Measurements from ENCODE around the gene SLC41A3.
A peak's percentile ranks its signal among the peaks of the same experiment; 100 is the strongest.
"Not testable (repeated sequence)": the region's sequence is repeated elsewhere in the genome, so short reads cannot be mapped to it uniquely, and the experiment has no call there.

SLC41A3 gene

DNA sequence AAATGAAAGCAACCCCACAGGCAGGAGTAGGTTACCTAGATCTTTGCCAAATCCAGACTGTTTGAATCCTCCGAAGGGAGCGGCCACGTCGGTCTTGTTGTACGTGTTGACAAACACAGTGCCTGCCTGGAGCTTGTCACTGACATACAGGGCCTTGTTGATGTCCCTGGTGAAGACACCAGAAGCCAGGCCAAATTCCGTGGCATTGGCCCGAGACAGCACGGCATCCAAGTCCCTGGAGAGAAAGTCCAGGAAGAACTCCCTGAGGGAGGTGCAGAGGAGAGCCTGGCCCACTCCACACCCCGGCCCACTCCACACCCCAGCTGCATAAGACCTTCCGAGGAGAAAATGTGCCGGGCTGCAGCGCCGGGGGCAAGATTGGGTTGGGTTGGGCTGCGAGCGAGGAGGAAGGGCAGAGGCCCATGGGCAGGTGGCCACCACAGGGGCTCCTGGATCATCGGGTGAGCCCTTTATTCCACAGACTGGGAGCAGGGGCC lies 21.8 kb upstream of the SLC41A3 start:
- no peak for DNase-seq

DNA sequence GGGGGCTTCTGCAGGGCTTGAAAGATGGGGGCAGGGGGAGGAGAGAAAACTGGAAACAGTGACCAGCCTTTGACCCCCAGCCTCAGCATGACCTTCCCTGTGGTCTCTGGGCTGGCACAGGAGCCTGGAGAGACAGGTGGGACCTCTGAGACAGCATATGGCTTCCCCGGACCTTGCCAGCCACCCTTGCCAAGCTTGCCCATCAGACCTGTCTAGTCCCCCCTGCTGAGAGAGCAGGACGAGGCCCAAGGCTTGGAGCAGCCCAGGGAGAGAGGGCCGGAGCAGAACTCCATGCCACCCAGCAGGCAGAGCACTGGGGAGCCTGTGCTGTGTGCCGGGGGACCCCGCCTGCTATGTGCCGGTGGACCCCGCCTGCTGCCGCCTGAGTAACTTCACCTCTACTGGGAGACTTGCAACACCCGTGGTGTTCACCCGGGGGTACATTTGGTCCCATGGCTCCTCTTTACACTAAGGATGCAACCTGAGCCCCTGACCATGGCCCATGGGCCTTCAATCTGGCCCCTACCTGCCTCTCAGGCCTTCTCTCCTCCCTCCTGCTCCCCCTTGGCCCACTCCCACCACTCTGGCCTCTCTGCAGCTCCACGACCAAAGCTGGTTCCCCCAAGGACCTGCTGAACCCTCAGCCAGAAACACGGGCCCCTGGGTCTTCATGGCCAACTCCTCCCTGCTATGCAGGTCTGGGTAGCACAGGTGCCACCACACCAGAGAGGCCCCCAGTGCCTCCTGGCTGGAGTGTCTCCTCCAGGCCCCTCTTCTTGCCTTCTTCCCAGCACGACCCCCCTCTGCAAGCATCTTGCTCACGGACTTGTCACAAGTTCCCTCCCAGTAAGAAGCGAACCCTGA lies 21.1 kb upstream of the SLC41A3 start:
- no peak for DNase-seq

DNA sequence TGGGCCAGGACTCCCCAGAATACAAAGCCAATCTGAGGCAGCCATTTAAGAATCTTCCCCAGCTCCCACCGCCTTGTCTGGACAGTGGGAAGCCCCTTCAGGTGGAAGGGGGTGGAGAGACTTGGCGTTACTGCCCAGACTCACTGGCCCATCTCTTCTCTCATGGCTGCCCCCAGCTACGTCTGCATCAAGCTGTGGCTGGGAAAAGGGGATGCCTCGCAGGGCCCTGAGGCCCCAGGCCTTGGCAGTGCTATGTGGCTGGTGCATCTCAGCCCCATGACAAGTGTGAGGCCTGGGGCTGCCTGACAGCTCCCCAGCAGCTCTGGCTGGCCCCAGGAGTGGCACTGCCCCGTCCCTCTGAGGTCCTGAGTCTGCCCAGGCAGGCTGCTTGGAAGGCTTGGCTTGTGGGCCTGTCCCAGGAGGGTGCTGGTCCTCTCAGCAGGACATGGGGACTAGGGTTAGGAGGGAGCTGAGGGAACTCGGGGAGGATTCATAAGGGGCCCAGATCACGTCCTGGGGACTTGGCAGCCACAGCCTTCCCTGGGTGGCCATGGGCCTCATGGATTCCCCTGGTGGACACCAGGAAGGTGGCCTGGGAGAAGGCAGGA lies 20.2 kb upstream of the SLC41A3 start:
- DNase-seq, result no peak

DNA sequence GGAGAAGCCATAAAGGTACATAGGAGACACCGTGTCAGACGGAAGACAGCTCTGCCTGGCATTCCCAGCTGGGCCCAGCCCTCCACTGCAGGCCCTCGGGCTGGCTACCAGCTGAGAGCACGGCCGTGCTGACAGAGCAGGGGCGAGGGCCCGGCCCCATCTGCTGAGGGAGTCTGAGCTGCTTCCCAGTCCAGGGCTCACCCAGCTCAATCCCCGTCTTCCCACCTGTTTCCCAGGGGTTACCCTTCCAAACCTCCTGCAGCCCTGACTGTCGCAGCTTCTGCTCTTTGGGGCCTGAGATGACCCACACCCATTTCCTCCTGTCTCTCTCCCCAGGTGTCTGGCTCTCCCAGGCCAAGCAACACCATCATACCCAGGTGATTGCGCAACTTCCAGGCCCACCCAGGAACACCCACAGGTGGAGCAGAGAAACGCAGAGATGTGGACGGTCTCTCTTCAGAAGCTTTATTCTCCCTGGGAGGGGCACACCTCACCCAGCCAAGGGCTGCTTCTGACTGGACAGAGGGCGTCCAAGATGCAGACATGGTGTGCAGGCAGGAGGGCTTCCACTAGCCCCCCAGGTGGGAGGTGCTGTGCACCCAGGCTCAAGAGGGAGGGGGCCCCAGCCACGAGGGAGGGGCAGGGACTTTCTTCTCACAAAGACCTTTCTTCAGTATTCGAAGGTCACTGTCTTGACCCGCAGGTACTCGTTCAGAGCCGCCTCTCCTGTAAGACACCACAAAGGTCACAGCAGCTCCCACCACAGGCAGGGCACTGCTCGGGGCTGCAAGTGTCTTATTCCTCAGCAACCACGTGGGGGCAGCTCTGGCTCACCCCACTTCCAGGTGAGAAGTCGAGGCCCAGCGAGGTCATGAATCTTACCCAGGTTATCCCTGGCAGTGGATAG lies 19.4 kb upstream of the SLC41A3 start:
- no peak for DNase-seq

DNA sequence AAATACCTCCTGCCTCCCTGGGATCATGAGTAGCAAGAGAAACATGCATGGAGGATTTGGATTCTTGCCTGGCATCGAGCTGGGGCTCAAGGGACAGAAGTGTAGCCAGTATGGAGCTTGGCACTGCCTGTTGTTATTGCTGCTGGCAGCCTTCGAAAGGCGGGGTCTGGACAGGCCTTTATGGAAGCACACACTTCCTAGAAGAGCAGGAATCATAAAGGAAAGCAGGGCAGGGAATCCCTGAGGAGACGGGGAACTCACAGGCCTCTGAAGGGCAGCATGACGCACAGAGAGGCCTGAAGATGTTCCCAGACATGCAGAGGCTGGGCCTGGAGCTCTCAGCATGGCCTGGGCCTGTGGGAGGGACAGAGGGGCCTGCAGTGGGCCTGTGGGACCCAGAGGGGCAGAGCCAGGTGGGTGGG lies 18.6 kb upstream of the SLC41A3 start:
- DNase-seq, result no peak

DNA sequence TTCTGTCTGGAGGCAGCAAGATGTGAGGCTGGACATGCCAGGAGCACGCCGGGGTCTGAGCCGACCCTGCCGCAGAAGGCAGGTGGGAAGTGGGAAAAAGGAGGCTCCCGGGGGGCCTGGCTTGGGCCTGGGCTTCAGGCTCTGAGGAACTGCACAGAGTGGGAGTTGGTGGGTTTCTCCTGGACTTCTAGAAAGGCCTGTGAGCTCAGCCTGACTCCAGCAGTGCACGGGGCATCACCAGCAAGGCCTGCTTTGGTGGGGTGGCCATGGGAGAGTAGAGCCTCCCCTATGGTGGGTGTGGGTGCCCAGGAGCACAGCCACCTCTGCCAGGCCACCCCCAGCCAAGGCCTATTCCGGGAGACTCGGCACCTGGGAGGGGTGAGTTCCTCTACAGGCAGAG lies 18.1 kb upstream of the SLC41A3 start:
- DNase-seq, result no peak

DNA sequence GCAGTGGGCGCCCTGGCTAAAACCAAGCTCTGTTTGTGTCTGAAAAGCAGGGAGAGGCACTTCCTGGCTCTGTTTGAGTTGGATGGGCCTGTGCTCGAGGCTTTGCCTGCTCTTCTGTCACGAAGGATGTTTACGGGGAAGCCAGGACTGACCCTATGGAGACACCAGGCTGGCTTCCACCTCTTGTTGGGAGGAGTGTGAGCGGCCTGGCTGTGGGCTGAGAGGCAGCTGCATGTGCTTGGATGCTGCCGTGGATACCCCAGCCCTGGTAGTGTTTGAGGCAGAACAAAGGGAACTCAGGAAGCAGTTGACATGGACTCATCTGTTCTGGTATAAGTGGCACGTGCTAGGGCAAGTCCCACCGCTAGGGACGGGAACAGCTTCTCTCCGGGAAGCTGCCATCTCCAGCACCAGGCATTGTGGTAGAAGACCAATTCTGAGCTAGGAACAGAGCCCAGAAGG lies 17.6 kb upstream of the SLC41A3 start:
- no peak for DNase-seq

DNA sequence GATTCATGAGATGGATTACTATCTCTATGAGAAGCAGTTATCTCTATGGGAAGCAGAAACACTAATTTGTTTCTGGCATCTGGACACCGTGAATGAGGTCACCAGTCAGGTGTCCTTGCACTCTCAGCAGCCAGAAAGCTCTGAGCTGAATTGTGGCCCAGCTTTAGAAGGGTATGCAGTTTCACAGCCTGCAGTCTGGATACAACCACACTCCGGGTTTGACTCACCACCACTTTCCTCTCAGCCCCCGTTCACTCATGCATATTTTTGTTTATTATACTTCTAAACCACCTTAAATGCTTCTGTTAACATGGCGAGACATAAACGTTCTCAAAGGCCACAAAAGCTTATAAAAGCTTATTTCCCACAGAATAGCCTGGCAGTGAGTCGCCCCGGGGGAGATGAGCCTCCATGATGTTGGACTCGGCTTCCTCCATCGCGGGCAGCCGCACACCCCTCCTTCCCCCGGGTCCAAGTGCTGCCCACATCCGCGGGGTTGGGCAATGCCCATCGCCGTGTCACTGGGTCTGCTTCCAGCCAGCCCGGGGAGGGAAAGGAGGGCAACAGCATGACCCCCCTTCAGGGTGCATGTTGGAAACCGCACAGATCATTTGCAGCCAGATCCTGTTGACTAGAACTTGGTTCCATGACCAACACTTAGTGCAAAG lies 16.8 kb upstream of the SLC41A3 start:
- DNase-seq, result no peak

DNA sequence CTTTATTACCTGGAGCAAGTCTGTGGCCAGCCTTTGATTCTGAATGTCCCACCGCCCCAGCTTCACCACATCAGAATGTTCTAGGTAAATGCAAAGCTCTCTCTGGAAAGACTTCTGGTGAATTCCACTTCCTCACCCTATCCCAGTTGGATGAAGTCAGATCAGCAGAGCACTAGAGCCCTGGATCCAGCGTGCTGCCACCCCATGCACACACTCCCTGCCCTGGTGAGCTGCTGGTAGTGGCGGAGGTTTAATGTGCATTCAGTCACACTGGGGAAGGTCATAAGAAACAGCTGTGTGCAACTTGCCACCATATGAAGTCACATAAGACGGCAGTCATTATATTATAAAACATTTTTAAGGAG lies 16.3 kb upstream of the SLC41A3 start:
- DNase-seq, result no peak

DNA sequence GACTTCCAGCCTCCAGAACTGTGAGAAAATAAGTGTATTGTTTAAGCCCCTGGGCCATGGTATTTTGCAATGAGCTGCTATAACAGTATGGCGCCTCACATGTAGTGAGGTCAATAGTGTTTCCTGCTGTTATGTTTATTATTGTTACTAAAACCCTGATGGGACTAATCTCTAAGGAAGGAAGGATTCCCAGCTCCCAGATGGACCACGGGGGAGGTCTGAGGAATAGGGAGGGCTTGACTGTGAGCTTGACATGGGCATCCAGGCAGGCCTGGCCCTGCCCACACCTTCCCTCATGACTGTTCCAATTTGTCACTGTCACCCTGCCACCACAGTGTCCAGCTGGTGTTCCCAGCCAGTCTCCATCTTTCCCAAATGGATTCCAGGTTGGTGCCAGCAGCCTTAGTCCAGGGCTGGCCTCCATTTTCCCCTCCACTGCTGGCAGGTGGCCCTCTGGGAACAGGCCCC lies 14.5 kb upstream of the SLC41A3 start:
- no peak for DNase-seq

DNA sequence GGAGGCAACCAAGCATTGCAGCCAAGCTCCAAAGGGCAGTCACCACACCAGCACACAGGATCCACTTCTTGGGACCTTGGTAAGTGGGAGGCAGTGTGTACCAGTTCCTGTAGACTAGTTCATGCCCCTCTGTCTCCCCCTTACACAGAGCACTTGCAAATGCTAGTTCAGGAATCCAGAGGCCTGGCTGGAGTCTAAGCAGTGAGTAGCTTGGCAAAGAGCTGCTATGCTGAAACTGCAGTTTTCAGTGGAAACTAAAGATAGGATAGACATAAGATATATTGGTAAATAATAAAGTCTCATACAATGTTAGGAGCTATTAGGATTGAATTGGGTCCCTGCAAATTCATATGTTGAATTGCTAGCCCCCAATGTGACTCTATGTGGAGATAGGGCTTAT lies 13.9 kb upstream of the SLC41A3 start:
- no peak for DNase-seq

DNA sequence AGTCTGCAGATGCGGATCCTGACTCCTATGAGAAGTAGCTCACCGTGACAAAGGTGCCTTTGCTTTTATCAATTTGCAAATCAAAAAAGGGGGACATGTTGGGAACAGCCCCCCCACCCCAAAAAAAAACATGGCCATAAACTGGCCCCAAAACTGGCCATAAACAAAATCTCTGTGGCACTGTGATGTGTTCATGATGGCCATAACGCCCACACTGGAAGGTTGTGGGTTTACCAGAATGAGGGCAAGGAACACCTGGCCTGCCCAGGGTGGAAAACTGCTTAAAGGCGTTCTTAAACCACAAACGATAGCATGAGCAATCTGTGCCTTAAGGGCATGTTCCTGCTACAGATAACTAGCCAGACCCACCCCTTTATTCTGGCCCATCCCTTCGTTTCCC lies 12.3 kb upstream of the SLC41A3 start:
- not testable (repeated sequence) for DNase-seq

DNA sequence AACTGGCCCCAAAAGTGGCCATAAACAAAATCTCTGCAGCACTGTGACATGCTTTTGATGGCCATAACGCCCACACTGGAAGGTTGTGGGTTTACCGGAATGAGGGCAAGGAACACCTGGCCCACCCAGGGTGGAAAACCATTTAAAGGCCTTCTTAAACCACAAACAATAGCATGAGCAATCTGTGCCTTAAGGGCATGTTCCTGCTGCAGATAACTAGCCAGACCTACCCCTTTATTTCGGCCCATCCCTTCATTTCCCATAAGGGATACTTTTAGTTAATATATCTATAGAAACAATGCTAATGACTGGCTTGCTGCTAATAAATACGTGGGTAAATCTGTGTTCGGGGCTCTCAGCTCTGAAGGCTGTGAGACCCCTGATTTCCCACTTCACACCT lies 8.2 kb upstream of the SLC41A3 start:
- DNase-seq, result not testable (repeated sequence)

DNA sequence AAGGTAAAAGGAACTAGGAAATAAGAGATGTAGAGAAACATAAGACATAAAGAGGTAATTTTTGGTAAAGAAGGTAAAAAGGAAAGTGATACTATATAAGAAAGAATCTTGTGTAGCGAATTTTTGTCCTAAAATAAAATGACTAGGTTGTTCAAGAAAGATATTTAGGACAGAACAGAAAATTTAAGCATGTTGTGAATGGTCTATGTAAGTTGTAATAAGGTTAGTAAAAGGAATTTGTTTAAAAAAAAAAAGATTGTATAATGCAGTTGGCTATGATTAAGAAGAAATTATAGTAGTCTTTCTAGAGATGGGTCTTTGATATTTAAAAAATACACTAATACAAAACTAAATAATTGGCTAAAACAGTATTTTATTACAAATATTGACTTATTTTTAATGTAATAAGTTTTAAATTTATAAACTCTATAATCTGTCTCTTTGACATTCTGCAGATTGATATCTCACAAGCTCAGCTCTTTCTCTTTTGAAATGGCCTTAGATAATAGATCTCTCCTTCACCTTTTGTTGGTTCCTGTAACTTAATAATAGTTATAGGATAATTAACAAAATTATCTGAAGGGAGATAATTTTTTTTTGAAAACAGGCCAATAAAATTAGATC lies 3.7 kb upstream of the SLC41A3 start:
- DNase-seq, result no peak

DNA sequence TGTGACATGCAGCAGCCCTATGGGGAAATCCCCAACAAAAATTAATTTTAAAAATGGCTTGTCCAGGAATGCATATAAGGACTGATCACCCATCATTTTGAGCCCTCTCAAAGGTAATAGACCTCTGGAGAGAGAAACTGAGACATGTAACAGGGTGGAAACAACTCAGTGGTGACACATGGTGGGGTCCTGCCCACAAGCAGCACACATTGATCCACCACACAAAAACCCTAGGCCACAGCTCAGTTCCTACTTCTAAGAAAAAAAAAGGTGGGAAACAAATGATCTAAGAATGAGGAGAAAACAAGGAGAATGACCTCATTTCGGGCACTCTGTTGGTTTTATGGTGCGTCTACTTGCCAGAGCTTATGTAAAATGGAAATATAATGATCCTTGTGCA lies 1.9 kb upstream of the SLC41A3 start:
- peak; percentile 20 for DNase-seq

DNA sequence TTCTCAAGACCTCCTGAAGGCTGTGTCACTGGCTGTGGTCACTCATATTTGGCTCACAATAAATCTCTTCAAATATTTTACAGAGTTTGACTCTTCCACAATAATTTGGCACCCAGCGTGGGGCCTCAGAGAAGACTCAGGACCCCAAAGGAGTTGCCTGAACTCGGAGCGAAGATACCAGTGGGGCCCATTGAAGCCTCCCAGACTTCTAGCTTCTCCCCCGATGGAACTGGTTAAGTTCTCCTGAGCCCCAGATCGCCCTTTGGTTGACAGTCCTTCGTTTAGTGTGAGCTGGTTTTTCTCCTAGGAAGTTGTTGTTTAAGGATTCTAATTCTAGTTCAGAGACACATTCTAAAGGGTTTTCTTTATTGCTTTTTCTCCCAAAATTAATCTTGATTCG lies 1.4 kb upstream of the SLC41A3 start:
- no peak for DNase-seq

DNA sequence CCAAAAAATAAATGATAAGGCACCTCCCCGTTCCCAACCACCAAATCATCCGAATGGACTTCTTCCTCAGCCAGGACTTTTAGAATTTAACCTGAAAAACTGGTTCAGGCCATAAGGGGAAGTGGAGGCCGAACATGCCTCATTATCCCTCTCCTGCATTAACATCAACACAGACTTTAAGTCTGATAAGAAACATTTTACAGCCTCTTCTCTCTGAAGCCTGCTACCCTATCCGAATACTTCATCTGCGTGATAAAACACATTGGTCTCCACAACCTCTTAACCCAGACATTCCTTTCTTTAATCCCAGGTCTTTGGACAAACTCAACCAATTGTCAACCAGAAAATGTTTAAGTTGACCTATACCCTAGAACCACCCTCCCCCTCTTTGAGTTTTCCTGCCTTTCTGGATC lies 850 bp upstream of the SLC41A3 start:
- DNase-seq, result no peak

DNA sequence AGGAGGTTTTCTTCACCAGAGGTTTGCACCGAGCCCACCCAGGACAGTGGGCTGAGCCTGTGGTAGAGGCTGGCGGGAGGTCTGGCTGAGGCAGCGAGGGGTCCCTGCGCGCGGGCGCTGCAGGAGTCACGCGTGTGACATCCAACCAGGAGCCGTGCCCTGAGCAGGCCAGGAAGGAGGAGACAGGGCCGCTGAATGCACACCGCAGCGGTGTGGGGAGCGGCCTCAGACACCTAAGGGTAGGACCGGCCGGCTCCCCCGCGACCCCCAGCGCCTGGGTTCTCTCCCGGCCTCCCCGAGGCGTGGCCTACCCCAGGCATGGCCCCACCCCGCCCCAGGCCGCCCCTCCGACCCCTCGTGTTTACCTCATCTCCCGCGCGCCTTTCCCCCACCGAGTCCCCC lies 412 bp downstream of the SLC41A3 start:
- DNase-seq, result peak; percentile 67

DNA sequence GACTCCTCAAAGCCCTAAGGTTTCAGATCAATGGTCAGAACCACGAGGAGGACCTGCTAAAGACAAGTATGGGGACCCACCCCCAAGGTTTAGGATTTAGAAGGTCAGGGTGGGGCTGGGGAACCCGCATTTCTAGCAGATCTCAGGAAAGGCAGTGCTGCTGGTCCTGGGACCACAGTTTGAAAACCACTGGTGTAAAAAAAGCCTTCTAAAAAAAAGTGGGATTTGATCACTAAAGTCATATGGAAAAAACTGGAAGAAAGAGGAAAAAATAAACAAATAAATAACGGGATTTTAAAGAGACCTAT lies 832 bp downstream of the SLC41A3 start:
- DNase-seq, result no peak

DNA sequence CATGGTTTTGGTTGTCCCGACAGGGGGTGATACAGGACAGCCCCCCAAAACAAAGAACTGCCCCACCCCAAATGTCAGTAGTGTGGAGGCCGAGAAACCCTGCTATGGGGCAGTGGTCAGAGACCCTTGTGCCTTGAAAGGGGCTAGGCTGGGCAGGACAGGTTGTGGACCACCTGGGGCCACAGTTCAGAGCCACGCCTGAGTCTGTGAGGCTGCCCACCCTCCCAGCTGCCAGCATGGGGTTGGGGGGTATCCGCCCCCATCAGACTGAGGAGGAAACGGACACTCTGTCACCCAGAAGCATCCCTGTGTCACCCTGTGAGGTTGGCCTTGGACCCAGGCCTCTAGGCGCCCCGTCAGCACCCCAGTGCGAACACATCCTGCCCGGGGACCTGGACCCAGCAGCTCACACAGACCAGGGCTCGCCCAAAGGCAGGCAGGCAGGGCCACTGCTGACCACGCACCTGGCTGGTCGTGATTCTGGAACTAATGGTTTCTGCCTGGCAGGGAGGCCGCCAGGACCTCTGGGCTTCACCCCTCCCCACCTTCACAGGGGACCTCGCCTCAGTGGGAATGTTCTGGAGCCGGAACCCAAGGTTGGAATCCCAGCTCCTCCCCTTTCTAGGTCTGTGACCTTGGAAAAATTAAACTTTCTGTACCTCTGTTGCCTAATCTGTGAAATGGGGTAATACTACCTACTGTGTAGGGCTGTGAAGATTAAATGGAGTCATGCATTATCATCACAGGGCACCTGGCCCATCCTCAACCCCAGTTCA lies 1.4 kb downstream of the SLC41A3 start:
- DNase-seq, result no peak

DNA sequence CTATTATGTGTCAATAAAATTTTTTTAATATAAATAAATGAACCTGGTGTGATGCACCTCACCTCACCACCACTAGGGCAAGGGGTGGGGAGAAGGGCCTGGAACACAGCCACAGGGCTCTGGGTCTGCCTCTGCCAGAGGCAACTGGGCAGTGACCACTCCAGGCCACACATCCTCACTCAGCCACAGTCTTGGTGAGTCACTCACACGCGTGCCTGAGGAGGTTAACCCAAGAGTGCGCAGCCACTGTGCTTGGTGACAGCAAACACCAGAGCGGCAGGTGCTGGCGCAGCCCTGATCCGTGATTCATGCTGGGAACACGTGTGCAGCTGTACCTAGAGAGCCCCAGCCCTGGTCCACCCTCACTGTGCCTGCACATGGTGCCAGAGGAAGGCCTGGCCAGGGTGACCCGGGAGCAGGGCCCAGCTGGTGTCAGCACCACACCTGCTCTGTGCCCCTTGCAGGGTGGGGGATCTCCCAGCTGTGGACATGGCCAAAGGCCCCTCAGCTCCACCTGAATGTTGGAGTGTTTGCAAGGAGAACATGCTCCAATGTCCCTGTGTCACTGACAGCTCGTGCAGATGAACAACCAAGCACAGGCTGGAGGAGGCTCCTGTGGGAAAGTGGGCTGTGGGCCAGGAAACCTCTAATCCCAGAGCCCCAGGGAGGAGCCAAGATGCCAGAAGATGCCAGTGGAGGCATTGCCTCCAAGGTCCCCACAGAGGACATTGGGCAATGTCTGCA lies 2.1 kb downstream of the SLC41A3 start:
- peak; percentile 34 for DNase-seq
